Measurements from ENCODE around the gene CERS6.

CERS6 gene

GRCh38 chr2:168731616-168732015, 275.5 kb downstream of the CERS6 start:
- Histone ChIP-seq H3K36me3 (ENCODE audit: control insufficient read depth in 1 of 2, insufficient read depth in 2 of 2, low read length in 2 of 2) (no peaks in the 10 kb centered on the region), H3K27me3 (ENCODE audit: low read depth, low read length) (no peaks in the 10 kb centered on the region), H3K4me3 (ENCODE audit: low read depth in 1 of 2, low read length in 2 of 2) (no peak overlapping the region), H3K4me1 (ENCODE audit: control insufficient read depth in 1 of 2, insufficient read depth in 2 of 2, low read length in 2 of 2) (peaks cover 0 to 5% of the 10 kb centered on the region in 2 donors), H3K27ac (ENCODE audit: low read length) (no peak overlapping the region), H3K9me3 (ENCODE audit: control insufficient read depth in 1 of 2, low read length in 2 of 2) (no peaks in the 10 kb centered on the region)

GRCh38 chr2:168732100-168732499, 276.0 kb downstream of the CERS6 start:
- Histone ChIP-seq H3K4me1 (ENCODE audit: control insufficient read depth in 1 of 2, insufficient read depth in 2 of 2, low read length in 2 of 2) (peaks cover 0 to 5% of the 10 kb centered on the region in 2 donors), H3K4me3 (ENCODE audit: low read depth in 1 of 2, low read length in 2 of 2) (no peak overlapping the region), H3K36me3 (ENCODE audit: control insufficient read depth in 1 of 2, insufficient read depth in 2 of 2, low read length in 2 of 2) (no peaks in the 10 kb centered on the region), H3K27ac (ENCODE audit: low read length) (no peak overlapping the region), H3K9me3 (ENCODE audit: control insufficient read depth in 1 of 2, low read length in 2 of 2) (no peaks in the 10 kb centered on the region), H3K27me3 (ENCODE audit: low read depth, low read length) (no peaks in the 10 kb centered on the region)

- H3K36me3 ChIP-seq (ENCODE audit: control insufficient read depth in 1 of 2, insufficient read depth in 2 of 2, low read length in 2 of 2), result no peaks in the 10 kb centered on the region
- no peak overlapping the region for H3K27ac ChIP-seq (ENCODE audit: low read length)
- H3K4me1 ChIP-seq (ENCODE audit: control insufficient read depth in 1 of 2, insufficient read depth in 2 of 2, low read length in 2 of 2), result peaks cover 0 to 5% of the 10 kb centered on the region in 2 donors
- no peak overlapping the region for H3K4me3 ChIP-seq (ENCODE audit: low read depth in 1 of 2, low read length in 2 of 2)
- H3K27me3 ChIP-seq (ENCODE audit: low read depth, low read length), result no peaks in the 10 kb centered on the region
- H3K9me3 ChIP-seq (ENCODE audit: control insufficient read depth in 1 of 2, low read length in 2 of 2), result no peaks in the 10 kb centered on the region
These were observed 276.4 kb downstream of the CERS6 start for GRCh38 chr2:168732506-168732905.

GRCh38 chr2:168734199-168734760, 278.2 kb downstream of the CERS6 start:
- Histone ChIP-seq H3K4me1 (ENCODE audit: control insufficient read depth in 1 of 2, insufficient read depth in 2 of 2, low read length in 2 of 2) (peaks cover 0 to 5% of the 10 kb centered on the region in 2 donors), H3K27ac (ENCODE audit: low read length) (no peak overlapping the region), H3K27me3 (ENCODE audit: low read depth, low read length) (no peaks in the 10 kb centered on the region), H3K9me3 (ENCODE audit: control insufficient read depth in 1 of 2, low read length in 2 of 2) (no peaks in the 10 kb centered on the region), H3K4me3 (ENCODE audit: low read depth in 1 of 2, low read length in 2 of 2) (no peak overlapping the region), H3K36me3 (ENCODE audit: control insufficient read depth in 1 of 2, insufficient read depth in 2 of 2, low read length in 2 of 2) (no peaks in the 10 kb centered on the region)

- no peaks in the 10 kb centered on the region for H3K27me3 ChIP-seq (ENCODE audit: low read depth, low read length)
- H3K4me1 ChIP-seq (ENCODE audit: control insufficient read depth in 1 of 2, insufficient read depth in 2 of 2, low read length in 2 of 2), result peaks cover 0 to 5% of the 10 kb centered on the region in 2 donors
- no peaks in the 10 kb centered on the region for H3K9me3 ChIP-seq (ENCODE audit: control insufficient read depth in 1 of 2, low read length in 2 of 2)
- H3K36me3 ChIP-seq (ENCODE audit: control insufficient read depth in 1 of 2, insufficient read depth in 2 of 2, low read length in 2 of 2), result no peaks in the 10 kb centered on the region
- no peak overlapping the region for H3K27ac ChIP-seq (ENCODE audit: low read length)
- no peak overlapping the region for H3K4me3 ChIP-seq (ENCODE audit: low read depth in 1 of 2, low read length in 2 of 2)
These were observed 280.8 kb downstream of the CERS6 start for GRCh38 chr2:168736649-168737445.

GRCh38 chr2:168738062-168738461, 282.0 kb downstream of the CERS6 start:
- Histone ChIP-seq H3K27me3 (ENCODE audit: low read depth, low read length) (no peaks in the 10 kb centered on the region), H3K4me1 (ENCODE audit: control insufficient read depth in 1 of 2, insufficient read depth in 2 of 2, low read length in 2 of 2) (peaks cover 0 to 5% of the 10 kb centered on the region in 2 donors), H3K9me3 (ENCODE audit: control insufficient read depth in 1 of 2, low read length in 2 of 2) (no peaks in the 10 kb centered on the region), H3K36me3 (ENCODE audit: control insufficient read depth in 1 of 2, insufficient read depth in 2 of 2, low read length in 2 of 2) (no peaks in the 10 kb centered on the region), H3K27ac (ENCODE audit: low read length) (no peak overlapping the region), H3K4me3 (ENCODE audit: low read depth in 1 of 2, low read length in 2 of 2) (no peak overlapping the region)

- Histone ChIP-seq H3K4me1 (ENCODE audit: control insufficient read depth in 1 of 2, insufficient read depth in 2 of 2, low read length in 2 of 2) (peaks cover 0 to 6% of the 10 kb centered on the region in 2 donors), H3K9me3 (ENCODE audit: control insufficient read depth in 1 of 2, low read length in 2 of 2) (no peaks in the 10 kb centered on the region), H3K36me3 (ENCODE audit: control insufficient read depth in 1 of 2, insufficient read depth in 2 of 2, low read length in 2 of 2) (no peaks in the 10 kb centered on the region), H3K4me3 (ENCODE audit: low read depth in 1 of 2, low read length in 2 of 2) (no peak overlapping the region), H3K27me3 (ENCODE audit: low read depth, low read length) (no peaks in the 10 kb centered on the region), H3K27ac (ENCODE audit: low read length) (no peak overlapping the region)
These were observed 284.3 kb downstream of the CERS6 start for GRCh38 chr2:168740360-168740759.

GRCh38 chr2:168740788-168741187, 284.7 kb downstream of the CERS6 start:
- Histone ChIP-seq H3K4me1 (ENCODE audit: control insufficient read depth in 1 of 2, insufficient read depth in 2 of 2, low read length in 2 of 2) (peaks cover 0 to 6% of the 10 kb centered on the region in 2 donors), H3K9me3 (ENCODE audit: control insufficient read depth in 1 of 2, low read length in 2 of 2) (no peaks in the 10 kb centered on the region), H3K27ac (ENCODE audit: low read length) (no peak overlapping the region), H3K4me3 (ENCODE audit: low read depth in 1 of 2, low read length in 2 of 2) (no peak overlapping the region), H3K27me3 (ENCODE audit: low read depth, low read length) (no peaks in the 10 kb centered on the region), H3K36me3 (ENCODE audit: control insufficient read depth in 1 of 2, insufficient read depth in 2 of 2, low read length in 2 of 2) (no peaks in the 10 kb centered on the region)

- Histone ChIP-seq H3K27ac (ENCODE audit: low read length) (no peak overlapping the region), H3K36me3 (ENCODE audit: control insufficient read depth in 1 of 2, insufficient read depth in 2 of 2, low read length in 2 of 2) (no peaks in the 10 kb centered on the region), H3K4me1 (ENCODE audit: control insufficient read depth in 1 of 2, insufficient read depth in 2 of 2, low read length in 2 of 2) (peaks cover 0 to 6% of the 10 kb centered on the region in 2 donors), H3K9me3 (ENCODE audit: control insufficient read depth in 1 of 2, low read length in 2 of 2) (no peaks in the 10 kb centered on the region), H3K4me3 (ENCODE audit: low read depth in 1 of 2, low read length in 2 of 2) (no peak overlapping the region), H3K27me3 (ENCODE audit: low read depth, low read length) (no peaks in the 10 kb centered on the region)
These were observed 286.3 kb downstream of the CERS6 start for GRCh38 chr2:168742258-168742932.

GRCh38 chr2:168744844-168745243, 288.8 kb downstream of the CERS6 start:
- H3K36me3 ChIP-seq (ENCODE audit: control insufficient read depth in 1 of 2, insufficient read depth in 2 of 2, low read length in 2 of 2), result no peaks in the 10 kb centered on the region
- no peak overlapping the region for H3K4me3 ChIP-seq (ENCODE audit: low read depth in 1 of 2, low read length in 2 of 2)
- H3K27ac ChIP-seq (ENCODE audit: low read length), result no peak overlapping the region
- no peaks in the 10 kb centered on the region for H3K27me3 ChIP-seq (ENCODE audit: low read depth, low read length)
- H3K4me1 ChIP-seq (ENCODE audit: control insufficient read depth in 1 of 2, insufficient read depth in 2 of 2, low read length in 2 of 2), result peaks cover 0 to 6% of the 10 kb centered on the region in 2 donors
- no peaks in the 10 kb centered on the region for H3K9me3 ChIP-seq (ENCODE audit: control insufficient read depth in 1 of 2, low read length in 2 of 2)

- H3K36me3 ChIP-seq (ENCODE audit: control insufficient read depth in 1 of 2, insufficient read depth in 2 of 2, low read length in 2 of 2), result no peaks in the 10 kb centered on the region
- H3K4me3 ChIP-seq (ENCODE audit: low read depth in 1 of 2, low read length in 2 of 2), result no peak overlapping the region
- no peaks in the 10 kb centered on the region for H3K27me3 ChIP-seq (ENCODE audit: low read depth, low read length)
- no peaks in the 10 kb centered on the region for H3K9me3 ChIP-seq (ENCODE audit: control insufficient read depth in 1 of 2, low read length in 2 of 2)
- H3K4me1 ChIP-seq (ENCODE audit: control insufficient read depth in 1 of 2, insufficient read depth in 2 of 2, low read length in 2 of 2), result peaks cover 6% of the 10 kb centered on the region in 2 donors
- no peak overlapping the region for H3K27ac ChIP-seq (ENCODE audit: low read length)
These were observed 292.4 kb downstream of the CERS6 start for GRCh38 chr2:168748461-168748860.

Data from muscle layer of duodenum (tissue), 2 donors.